ENCODE measurements around the gene TCHHL1.

DNA sequence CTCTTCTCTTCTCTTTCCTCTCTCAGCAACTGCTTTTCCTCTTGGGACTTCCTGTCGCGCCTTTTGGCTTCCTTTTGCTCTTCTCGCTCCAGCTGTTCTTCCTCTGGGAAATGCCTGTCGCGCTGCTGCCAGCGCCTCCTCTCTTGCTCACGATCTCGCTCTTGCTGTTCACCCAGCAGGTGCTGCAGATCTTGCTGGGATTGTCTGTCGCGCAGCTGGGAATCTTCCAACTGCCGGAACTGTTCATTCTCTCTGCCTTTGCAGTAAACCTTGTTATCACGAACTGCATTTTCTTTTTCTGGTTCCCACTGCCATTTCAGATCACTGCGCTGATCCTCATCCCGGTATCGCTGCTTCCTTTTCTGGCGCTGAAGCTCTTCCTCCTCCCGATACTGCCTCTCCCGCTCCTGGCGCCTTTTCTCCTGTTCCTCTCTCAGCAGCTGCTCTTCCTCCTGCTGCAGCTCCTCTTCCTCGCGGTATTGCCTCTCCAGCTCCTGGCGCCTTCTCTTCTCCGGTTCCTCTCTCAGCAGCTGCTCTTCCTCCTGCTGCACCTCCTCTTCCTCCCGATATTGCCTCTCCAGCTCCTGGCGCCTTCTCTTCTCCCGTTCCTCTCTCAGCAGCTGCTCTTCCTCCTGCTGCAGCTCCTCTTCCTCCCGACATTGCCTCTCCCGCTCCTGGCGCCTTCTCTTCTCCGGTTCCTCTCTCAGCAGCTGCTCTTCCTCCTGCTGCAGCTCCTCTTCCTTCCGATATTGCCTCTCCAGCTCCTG is 20.6 kb upstream of the TCHHL1 start:
- TF ChIP-seq, protein P1, sequence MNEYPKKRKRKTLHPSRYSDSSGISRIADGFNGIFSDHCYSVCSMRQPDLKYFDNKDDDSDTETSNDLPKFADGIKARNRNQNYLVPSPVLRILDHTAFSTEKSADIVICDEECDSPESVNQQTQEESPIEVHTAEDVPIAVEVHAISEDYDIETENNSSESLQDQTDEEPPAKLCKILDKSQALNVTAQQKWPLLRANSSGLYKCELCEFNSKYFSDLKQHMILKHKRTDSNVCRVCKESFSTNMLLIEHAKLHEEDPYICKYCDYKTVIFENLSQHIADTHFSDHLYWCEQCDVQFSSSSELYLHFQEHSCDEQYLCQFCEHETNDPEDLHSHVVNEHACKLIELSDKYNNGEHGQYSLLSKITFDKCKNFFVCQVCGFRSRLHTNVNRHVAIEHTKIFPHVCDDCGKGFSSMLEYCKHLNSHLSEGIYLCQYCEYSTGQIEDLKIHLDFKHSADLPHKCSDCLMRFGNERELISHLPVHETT (CRISPR knock-in tag; conservative IDR thresholded peaks at IDR 0.05): no peak
- no peak for TF ChIP-seq TBP (CRISPR knock-in tag; IDR thresholded peaks at IDR 0.05)
- TF ChIP-seq FOXJ3 (CRISPR knock-in tag; IDR thresholded peaks at IDR 0.05; ENCODE audit: borderline replicate concordance): no peak
- TF ChIP-seq, protein P2, sequence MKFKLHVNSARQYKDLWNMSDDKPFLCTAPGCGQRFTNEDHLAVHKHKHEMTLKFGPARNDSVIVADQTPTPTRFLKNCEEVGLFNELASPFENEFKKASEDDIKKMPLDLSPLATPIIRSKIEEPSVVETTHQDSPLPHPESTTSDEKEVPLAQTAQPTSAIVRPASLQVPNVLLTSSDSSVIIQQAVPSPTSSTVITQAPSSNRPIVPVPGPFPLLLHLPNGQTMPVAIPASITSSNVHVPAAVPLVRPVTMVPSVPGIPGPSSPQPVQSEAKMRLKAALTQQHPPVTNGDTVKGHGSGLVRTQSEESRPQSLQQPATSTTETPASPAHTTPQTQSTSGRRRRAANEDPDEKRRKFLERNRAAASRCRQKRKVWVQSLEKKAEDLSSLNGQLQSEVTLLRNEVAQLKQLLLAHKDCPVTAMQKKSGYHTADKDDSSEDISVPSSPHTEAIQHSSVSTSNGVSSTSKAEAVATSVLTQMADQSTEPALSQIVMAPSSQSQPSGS (CRISPR knock-in tag; IDR thresholded peaks at IDR 0.05): no peak
- no peak for TF ChIP-seq ZNF121 (CRISPR knock-in tag; IDR thresholded peaks at IDR 0.05)
- TF ChIP-seq FOSL2 (CRISPR knock-in tag; IDR thresholded peaks at IDR 0.05): no peak
- TF ChIP-seq, protein P3, sequence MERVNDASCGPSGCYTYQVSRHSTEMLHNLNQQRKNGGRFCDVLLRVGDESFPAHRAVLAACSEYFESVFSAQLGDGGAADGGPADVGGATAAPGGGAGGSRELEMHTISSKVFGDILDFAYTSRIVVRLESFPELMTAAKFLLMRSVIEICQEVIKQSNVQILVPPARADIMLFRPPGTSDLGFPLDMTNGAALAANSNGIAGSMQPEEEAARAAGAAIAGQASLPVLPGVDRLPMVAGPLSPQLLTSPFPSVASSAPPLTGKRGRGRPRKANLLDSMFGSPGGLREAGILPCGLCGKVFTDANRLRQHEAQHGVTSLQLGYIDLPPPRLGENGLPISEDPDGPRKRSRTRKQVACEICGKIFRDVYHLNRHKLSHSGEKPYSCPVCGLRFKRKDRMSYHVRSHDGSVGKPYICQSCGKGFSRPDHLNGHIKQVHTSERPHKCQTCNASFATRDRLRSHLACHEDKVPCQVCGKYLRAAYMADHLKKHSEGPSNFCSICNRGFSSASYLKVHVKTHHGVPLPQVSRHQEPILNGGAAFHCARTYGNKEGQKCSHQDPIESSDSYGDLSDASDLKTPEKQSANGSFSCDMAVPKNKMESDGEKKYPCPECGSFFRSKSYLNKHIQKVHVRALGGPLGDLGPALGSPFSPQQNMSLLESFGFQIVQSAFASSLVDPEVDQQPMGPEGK (CRISPR knock-in tag; IDR thresholded peaks at IDR 0.05): no peak

All from HepG2 (cell line).